ENCODE data around the gene RIT2.

DNA sequence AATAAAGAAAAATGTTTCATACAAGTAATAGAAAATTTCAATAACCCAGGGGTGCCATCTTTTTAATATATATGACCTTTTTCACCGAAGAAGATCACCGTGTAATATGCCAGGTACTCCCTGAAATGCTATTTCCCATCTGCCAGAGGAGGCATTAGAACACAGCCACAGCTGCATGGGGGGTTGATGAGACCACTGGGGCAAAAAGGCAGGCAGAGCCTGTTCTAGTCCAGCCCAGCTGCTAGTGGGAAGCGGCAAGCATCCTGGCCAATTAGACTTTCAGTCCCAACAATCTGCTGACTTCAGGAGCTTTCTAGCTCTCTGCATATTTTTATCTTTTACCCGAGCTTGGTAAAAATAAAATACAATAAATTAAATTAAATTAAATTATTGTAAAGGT is 362.6 kb downstream of the RIT2 start:
- TF ChIP-seq POLR2AphosphoS5 (IDR thresholded peaks at IDR 0.05; ENCODE audit: low read depth, low read length) (no peak), POLR2A (IDR thresholded peaks at IDR 0.05; ENCODE audit: low read depth, low read length) (no peak), TAF1 (IDR thresholded peaks at IDR 0.05; ENCODE audit: borderline replicate concordance, low read depth, low read length) (no peak)
